Type B pancreatic cell (in vitro differentiated cells): ENCODE data around the gene H2AZ2. TPM values are rescaled to one million over a fixed set of nuclear protein-coding genes. Genes with fewer than 3 reads are reported as not detected.
A peak's percentile ranks its signal among the peaks of the same experiment; 100 is the strongest.
"Not testable (repeated sequence)": the region's sequence is repeated elsewhere in the genome, so short reads cannot be mapped to it uniquely, and the experiment has no call there.

Experiments used
- DNase-seq: peaks from one replicate; pipeline ENCODE4 v3.0.0; 2021; ENCODE audit warnings: mixed read lengths; ENCODE audit not compliant: unreplicated experiment; ENCODE audit errors: extremely low spot score
- H3K27ac Mint-ChIP-seq: 2 replicates; pipeline ENCODE4 v1.8.0; 2021; ENCODE audit warnings: mild to moderate bottlenecking, mixed read lengths
- H3K27me3 Mint-ChIP-seq: 2 replicates; pipeline ENCODE4 v1.8.0; 2021; ENCODE audit warnings: mixed read lengths
- H3K36me3 Mint-ChIP-seq: 2 replicates; pipeline ENCODE4 v1.8.0; 2021; ENCODE audit warnings: mixed read lengths
- H3K4me1 Mint-ChIP-seq: one replicate; pipeline ENCODE4 v1.8.0; 2021; ENCODE audit warnings: mixed read lengths; ENCODE audit not compliant: unreplicated experiment
- H3K4me3 Mint-ChIP-seq: 2 replicates; pipeline ENCODE4 v1.8.0; 2021; ENCODE audit warnings: mild to moderate bottlenecking, mixed read lengths
- H3K9me3 Mint-ChIP-seq: 2 replicates; pipeline ENCODE4 v1.8.0; 2021; ENCODE audit warnings: mixed read lengths
- total RNA-seq: library from RNA; stranded (reverse); gene quantifications from 2 replicates; pipeline ENCODE4 v1.2.1, GENCODE V29; 2021; ENCODE audit warnings: low replicate concordance
- TF ChIP-seq, protein P1 (sequence below): fragments of 200-600 bp; sonication (generic); conservative IDR thresholded peaks from 2 replicates; pipeline ENCODE4 v1.5.0; 2021; ENCODE audit warnings: antibody characterized with exemption, mild to moderate bottlenecking

Gene H2AZ2
- total RNA-seq, 1 donor from 2014 or later = 239 TPM

DNA sequence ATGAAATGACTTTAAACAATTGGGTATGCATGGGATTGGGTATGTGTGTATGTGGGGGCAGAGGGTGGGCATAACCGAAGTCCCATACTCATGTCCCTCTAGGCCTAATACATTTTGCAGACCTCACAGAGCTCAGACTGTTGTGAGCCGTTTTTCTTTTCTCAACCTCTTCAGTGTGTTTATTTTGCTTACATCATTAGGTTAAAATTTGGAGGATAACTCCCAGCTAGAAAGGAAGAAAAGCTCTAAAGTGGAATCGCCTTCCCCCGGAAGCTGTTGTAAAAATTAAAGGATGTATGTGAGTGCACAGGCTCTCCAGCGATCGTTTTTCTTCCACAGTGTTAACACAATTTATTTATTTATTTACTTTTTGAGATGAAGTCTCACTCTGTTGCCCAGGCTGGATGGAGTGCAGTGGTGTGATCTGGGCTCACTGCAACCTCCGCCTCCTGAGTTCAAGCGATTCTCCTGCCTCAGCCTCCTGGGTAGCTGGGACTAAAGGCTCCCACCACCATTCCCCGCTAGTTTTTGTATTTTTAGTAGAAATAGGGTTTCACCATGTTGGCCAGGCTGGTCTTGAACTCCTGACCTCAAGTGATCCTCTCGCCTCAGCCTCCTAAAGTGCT is 1.5 kb upstream of the H2AZ2 start:
- TF ChIP-seq, protein P1, sequence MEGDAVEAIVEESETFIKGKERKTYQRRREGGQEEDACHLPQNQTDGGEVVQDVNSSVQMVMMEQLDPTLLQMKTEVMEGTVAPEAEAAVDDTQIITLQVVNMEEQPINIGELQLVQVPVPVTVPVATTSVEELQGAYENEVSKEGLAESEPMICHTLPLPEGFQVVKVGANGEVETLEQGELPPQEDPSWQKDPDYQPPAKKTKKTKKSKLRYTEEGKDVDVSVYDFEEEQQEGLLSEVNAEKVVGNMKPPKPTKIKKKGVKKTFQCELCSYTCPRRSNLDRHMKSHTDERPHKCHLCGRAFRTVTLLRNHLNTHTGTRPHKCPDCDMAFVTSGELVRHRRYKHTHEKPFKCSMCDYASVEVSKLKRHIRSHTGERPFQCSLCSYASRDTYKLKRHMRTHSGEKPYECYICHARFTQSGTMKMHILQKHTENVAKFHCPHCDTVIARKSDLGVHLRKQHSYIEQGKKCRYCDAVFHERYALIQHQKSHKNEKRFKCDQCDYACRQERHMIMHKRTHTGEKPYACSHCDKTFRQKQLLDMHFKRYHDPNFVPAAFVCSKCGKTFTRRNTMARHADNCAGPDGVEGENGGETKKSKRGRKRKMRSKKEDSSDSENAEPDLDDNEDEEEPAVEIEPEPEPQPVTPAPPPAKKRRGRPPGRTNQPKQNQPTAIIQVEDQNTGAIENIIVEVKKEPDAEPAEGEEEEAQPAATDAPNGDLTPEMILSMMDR = no peak
- no peaks in the 10 kb centered on the region for H3K36me3 Mint-ChIP-seq
- H3K27me3 Mint-ChIP-seq = no peaks in the 10 kb centered on the region
- peak overlapping the region; percentile 99 for H3K27ac Mint-ChIP-seq
- peak overlapping the region; percentile 98 for H3K4me3 Mint-ChIP-seq
- H3K4me1 Mint-ChIP-seq = peaks cover 27% of the 10 kb centered on the region
- no peaks in the 10 kb centered on the region for H3K9me3 Mint-ChIP-seq
- no peak for DNase-seq

DNA sequence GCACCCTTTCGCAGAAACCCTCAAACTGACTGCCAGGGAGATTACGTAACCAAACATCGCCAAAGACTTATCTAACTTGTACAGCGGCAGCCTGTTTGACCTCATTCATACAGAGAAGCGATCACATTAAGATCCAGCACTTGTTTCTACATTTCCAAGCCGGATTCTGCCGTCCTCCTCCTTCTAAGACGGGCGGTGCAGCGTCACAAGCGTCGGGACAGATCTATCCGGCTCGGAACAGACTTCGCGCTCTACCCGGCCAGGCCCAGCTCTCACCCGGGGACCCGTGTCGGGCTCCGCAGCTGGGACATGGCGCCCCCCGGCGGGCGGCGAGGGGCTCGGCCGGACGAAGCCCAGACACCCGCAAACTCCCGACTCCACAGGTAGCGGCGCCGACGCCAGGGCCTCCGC is 373 bp downstream of the H2AZ2 start:
- peak overlapping the region; percentile 98 for H3K4me3 Mint-ChIP-seq
- H3K27me3 Mint-ChIP-seq = no peaks in the 10 kb centered on the region
- no peaks in the 10 kb centered on the region for H3K9me3 Mint-ChIP-seq
- TF ChIP-seq, protein P1 = peak; percentile 96
- DNase-seq = peak; percentile 94
- H3K36me3 Mint-ChIP-seq = peaks cover 2% of the 10 kb centered on the region
- H3K27ac Mint-ChIP-seq = peak overlapping the region; percentile 99
- H3K4me1 Mint-ChIP-seq = peaks cover 30% of the 10 kb centered on the region

DNA sequence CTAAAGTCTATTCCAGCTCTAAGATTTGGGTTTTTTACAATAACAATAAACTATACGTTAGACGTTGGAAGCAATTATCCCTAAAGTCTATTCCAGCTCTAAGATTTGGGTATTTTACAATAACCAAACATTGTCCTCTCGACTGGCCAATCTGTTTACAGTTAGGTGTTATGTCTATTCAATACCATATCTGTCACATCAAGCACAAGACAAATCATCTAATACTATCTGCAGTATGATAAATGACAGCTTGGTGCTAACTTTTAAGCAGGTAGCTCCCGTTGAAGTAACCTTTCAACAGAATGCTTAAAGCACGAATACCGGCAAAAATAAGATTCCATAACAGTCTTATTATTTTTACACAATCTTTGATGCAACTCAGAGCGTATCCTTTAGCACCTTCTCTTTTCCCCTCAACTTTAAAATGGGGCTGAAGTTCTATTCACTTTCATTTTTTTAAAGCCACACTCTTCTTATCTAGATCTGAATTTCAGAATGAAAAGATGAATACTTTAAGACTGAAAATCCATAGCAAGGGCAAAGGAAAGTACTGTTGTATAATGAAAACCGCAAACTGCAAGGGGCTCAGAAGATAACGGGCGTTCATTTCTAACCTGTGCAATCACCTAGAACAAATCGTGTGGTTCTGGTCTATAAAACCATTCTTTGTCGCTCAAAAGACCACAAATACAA is 925 bp downstream of the H2AZ2 start:
- Mint-ChIP-seq H3K9me3 (no peaks in the 10 kb centered on the region), H3K27me3 (no peaks in the 10 kb centered on the region), H3K36me3 (peaks cover 8% of the 10 kb centered on the region), H3K4me1 (peaks cover 34% of the 10 kb centered on the region), H3K4me3 (peak overlapping the region; percentile 98), H3K27ac (peak overlapping the region; percentile 99)
- TF ChIP-seq, protein P1 = no peak
- DNase-seq = no peak

DNA sequence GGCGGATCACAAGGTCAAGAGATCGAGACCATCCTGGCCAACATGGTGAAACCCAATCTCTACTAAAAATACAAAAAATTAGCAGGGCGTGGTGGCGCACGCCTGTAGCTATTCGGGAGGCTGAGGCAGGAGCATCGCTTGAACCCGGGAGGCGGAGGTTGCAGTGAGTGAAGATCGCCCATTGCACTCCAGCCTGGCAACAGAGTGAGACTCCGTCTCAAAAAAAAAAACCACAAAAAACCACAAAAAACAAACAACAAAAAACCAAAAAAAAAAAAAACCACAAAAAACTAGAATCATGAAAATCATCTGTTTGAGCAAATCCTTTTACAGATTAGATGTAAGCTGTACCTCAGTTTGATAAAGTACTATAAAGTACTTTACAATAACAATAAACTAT is 1.5 kb downstream of the H2AZ2 start:
- H3K27ac Mint-ChIP-seq = peak overlapping the region; percentile 99

DNA sequence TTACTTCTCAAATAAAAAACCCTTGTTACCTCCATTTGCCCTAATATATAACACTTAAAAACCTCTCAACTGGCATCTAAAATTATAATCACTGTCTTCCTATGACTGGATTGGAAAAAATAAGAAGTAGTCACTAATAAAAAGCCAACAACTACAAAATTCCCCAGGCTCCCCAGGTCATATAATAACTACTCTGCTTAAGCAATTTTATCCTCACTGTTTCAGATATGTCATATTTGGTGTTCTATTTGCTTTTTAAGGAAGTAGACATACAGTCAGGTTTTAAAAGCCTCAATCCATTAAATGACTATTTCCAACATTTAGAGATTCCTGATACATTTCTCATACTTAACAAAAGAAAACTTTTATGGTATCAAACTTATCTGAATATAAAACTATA is 2.4 kb downstream of the H2AZ2 start:
- H3K4me3 Mint-ChIP-seq = peak overlapping the region; percentile 13
- TF ChIP-seq, protein P1 = no peak
- H3K4me1 Mint-ChIP-seq = peaks cover 34% of the 10 kb centered on the region
- H3K27me3 Mint-ChIP-seq = no peaks in the 10 kb centered on the region
- peaks cover 16% of the 10 kb centered on the region for H3K36me3 Mint-ChIP-seq
- H3K27ac Mint-ChIP-seq = no peak overlapping the region
- no peaks in the 10 kb centered on the region for H3K9me3 Mint-ChIP-seq
- DNase-seq = no peak

More for the DNA sequence above, 1.5 kb downstream of the H2AZ2 start:
- H3K27me3 Mint-ChIP-seq, H3K9me3 Mint-ChIP-seq, DNase-seq: not testable (repeated sequence)
- H3K4me1 Mint-ChIP-seq = peaks cover 34% of the 10 kb centered on the region
- H3K36me3 Mint-ChIP-seq = peaks cover 12% of the 10 kb centered on the region
- peak overlapping the region; percentile 98 for H3K4me3 Mint-ChIP-seq

DNA sequence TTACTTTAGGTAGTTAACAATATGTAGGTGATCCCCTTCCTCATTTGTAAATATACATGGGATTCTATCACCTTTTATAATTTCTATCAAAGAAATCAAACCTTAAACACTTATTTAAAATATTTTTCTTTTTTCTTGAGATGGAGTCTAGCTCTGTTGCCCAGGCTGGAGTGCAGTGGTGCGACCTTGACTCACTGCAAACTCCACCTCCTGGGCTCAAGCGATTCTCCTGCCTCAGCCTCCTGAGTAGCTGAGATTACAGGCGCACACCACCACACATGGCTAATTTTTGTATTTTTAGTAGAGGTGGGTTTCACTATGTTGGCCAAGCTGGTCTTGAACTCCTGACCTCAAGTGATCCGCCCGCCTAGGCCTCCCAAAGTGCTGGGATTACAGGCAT is 4.4 kb downstream of the H2AZ2 start:
- H3K27me3 Mint-ChIP-seq, H3K27ac Mint-ChIP-seq, H3K4me3 Mint-ChIP-seq, H3K9me3 Mint-ChIP-seq, DNase-seq: not testable (repeated sequence)
- Mint-ChIP-seq H3K4me1 (peaks cover 23% of the 10 kb centered on the region), H3K36me3 (peaks cover 23% of the 10 kb centered on the region)

GRCh38 chr7:44842675-44843074 is 5.2 kb downstream of the H2AZ2 start:
- H3K36me3 Mint-ChIP-seq = peaks cover 25% of the 10 kb centered on the region
- not testable (repeated sequence) for H3K27me3 Mint-ChIP-seq, H3K27ac Mint-ChIP-seq, DNase-seq, H3K9me3 Mint-ChIP-seq, H3K4me3 Mint-ChIP-seq
- H3K4me1 Mint-ChIP-seq = peaks cover 23% of the 10 kb centered on the region
